GM12878 (cell line): Measurements from ENCODE around the gene CDH4. TPM values are rescaled to one million over a fixed set of nuclear protein-coding genes. Genes with fewer than 3 reads are reported as not detected.

ENCODE experiments used
- ATAC-seq: fragments of 200-7000 bp; cut with Tn5 transposase; 3 replicates; pipeline ENCODE4 v1.9.1; 2020; ENCODE audit warnings: mild to moderate bottlenecking, moderate library complexity
- BruUV-seq: library from RNA; stranded (reverse); fragments of 400-500 nt; replicated peaks from 2 replicates; lab custom pipeline; 2021; lab: Mats Ljungman, UMichigan
- CTCF ChIA-PET: fragments of 300-600 bp; sonication (Branson Sonifier 250); formaldehyde crosslinking; extraction: SDS; loops from one replicate; lab custom pipeline; 2021; ENCODE audit warnings: inconsistent platforms; lab: Yijun Ruan, JAX
- POLR2A ChIA-PET: fragments of 350-600 bp; formaldehyde crosslinking; extraction: SDS; loops from one replicate; lab custom pipeline; 2021; ENCODE audit warnings: inconsistent platforms; lab: Charles Lee
- RAD21 ChIA-PET: fragments of 300-600 bp; sonication (Branson Sonifier 250); formaldehyde crosslinking; loops from one replicate; lab custom pipeline; 2023; ENCODE audit warnings: antibody characterized with exemption; ENCODE audit not compliant: unreplicated experiment; lab: Charles Lee
- SMC1A ChIA-PET: fragments of 300-600 bp; sonication (Branson Sonifier 250); formaldehyde crosslinking; loops from one replicate; lab custom pipeline; 2023; ENCODE audit not compliant: unreplicated experiment, uncharacterized antibody; lab: Charles Lee
- DNase-seq: peaks from one replicate; pipeline ENCODE4 v3.0.0-alpha.2; 2011; ENCODE audit warnings: low read depth, low spot score
- FAIRE-seq: peaks from 3 replicates; lab custom pipeline; 2011; peaks lifted over from hg19 to GRCh38; lab: Jason Lieb, UNC
- H2AFZ ChIP-seq: 2 replicates; pipeline ENCODE4 v1.6.0; 2011; ENCODE audit warnings: low read depth, low read length, control low read depth; ENCODE audit not compliant: control insufficient read depth
- H3K27ac ChIP-seq: 2 replicates; pipeline ENCODE4 v1.5.1; 2011; ENCODE audit warnings: control low read depth; ENCODE audit not compliant: control insufficient read depth, insufficient read depth
- H3K27me3 ChIP-seq, 2 experiments: replicated peaks in 1 of 2; 2 replicates each; pipeline versions ENCODE4 v1.6.0 to v1.6.1; 2011; ENCODE audit warnings: low read length in 1 of 2; ENCODE audit not compliant: control insufficient read depth in 2 of 2, insufficient read depth in 2 of 2
- H3K36me3 ChIP-seq, 2 experiments: 2 replicates each; pipeline ENCODE4 v1.5.1; 2011; ENCODE audit warnings: low read length in 1 of 2; ENCODE audit not compliant: control insufficient read depth in 2 of 2, insufficient read depth in 2 of 2
- H3K4me1 ChIP-seq: 2 replicates; pipeline ENCODE4 v1.6.1; 2011; ENCODE audit warnings: mild to moderate bottlenecking, low read length, moderate library complexity, mixed read lengths; ENCODE audit not compliant: control insufficient read depth, insufficient read depth
- H3K4me2 ChIP-seq: 2 replicates; pipeline ENCODE4 v1.6.0; 2011; ENCODE audit warnings: control low read depth; ENCODE audit not compliant: control insufficient read depth, insufficient read depth
- H3K4me3 ChIP-seq: fragments of 200-600 bp; sonication (generic); 2 replicates; pipeline ENCODE4 v1.5.1; 2016
- H3K79me2 ChIP-seq: 2 replicates; pipeline ENCODE4 v1.6.0; 2011; ENCODE audit warnings: low read length; ENCODE audit not compliant: control insufficient read depth, insufficient read depth
- H3K9ac ChIP-seq: 2 replicates; pipeline ENCODE4 v1.8.0; 2011; ENCODE audit warnings: low read length, control low read depth, mixed read lengths; ENCODE audit not compliant: control insufficient read depth, insufficient read depth
- H3K9me3 ChIP-seq: replicated peaks from 3 replicates; pipeline ENCODE4 v1.5.1; 2011; ENCODE audit warnings: mild to moderate bottlenecking, low read length; ENCODE audit not compliant: control insufficient read depth, insufficient read depth
- H4K20me1 ChIP-seq: 2 replicates; pipeline ENCODE4 v1.6.0; 2011; ENCODE audit not compliant: control insufficient read depth, insufficient read depth
- ESRRA ChIP-seq: IDR thresholded peaks from 2 replicates; pipeline ENCODE4 v1.6.1; 2012; ENCODE audit warnings: mild to moderate bottlenecking, low read length, improper control_type of control experiment
- HDAC6 ChIP-seq: fragments of 200-600 bp; sonication (generic); IDR thresholded peaks from one replicate; pipeline ENCODE4 v1.8.0; 2017; ENCODE audit warnings: antibody characterized with exemption; ENCODE audit not compliant: unreplicated experiment
- KAT2A ChIP-seq: conservative IDR thresholded peaks from 2 replicates; pipeline ENCODE4 v1.6.1; 2011; ENCODE audit warnings: low read depth, low read length; ENCODE audit not compliant: control insufficient read depth
- PAX5 ChIP-seq: IDR thresholded peaks from 2 replicates; pipeline ENCODE4 v1.6.1; 2011; ENCODE audit warnings: low read depth, low read length, borderline replicate concordance
- PML ChIP-seq: IDR thresholded peaks from 2 replicates; pipeline ENCODE4 v1.6.1; 2012; ENCODE audit warnings: low read length, inconsistent platforms
- RAD51 ChIP-seq: fragments of 450-650 bp; IDR thresholded peaks from 2 replicates; pipeline ENCODE4 v1.6.1; 2016; ENCODE audit warnings: moderate library complexity, mild to moderate bottlenecking, inconsistent platforms
- RCOR1 ChIP-seq: conservative IDR thresholded peaks from 2 replicates; pipeline ENCODE4 v1.6.1; 2012; ENCODE audit warnings: low read depth, low read length, improper control_type of control experiment
- REST ChIP-seq: IDR thresholded peaks from 2 replicates; pipeline ENCODE4 v1.6.1; 2012; ENCODE audit warnings: mild to moderate bottlenecking, low read depth, low read length
- SIX5 ChIP-seq: IDR thresholded peaks from 2 replicates; pipeline ENCODE4 v1.6.1; 2011; ENCODE audit warnings: mild to moderate bottlenecking, low read depth, low read length, moderate library complexity; ENCODE audit not compliant: severe bottlenecking
- SP1 ChIP-seq: IDR thresholded peaks from one replicate; pipeline ENCODE4 v1.6.1; 2011; ENCODE audit warnings: low read depth, low read length
- STAT1 ChIP-seq: fragments of 450-650 bp; conservative IDR thresholded peaks from 2 replicates; pipeline ENCODE4 v1.6.1; 2014; ENCODE audit warnings: antibody characterized with exemption, mild to moderate bottlenecking
- SUPT20H ChIP-seq: IDR thresholded peaks from 2 replicates; pipeline ENCODE4 v1.6.1; 2011; ENCODE audit warnings: low read depth, mild to moderate bottlenecking, low read length, moderate library complexity, borderline replicate concordance; ENCODE audit not compliant: control insufficient read depth
- YBX1 ChIP-seq: fragments of 450-650 bp; IDR thresholded peaks from 2 replicates; pipeline ENCODE4 v1.6.1; 2016; ENCODE audit warnings: antibody characterized with exemption
- ZZZ3 ChIP-seq: IDR thresholded peaks from 2 replicates; pipeline ENCODE4 v1.6.1; 2011; ENCODE audit warnings: low read depth; ENCODE audit not compliant: control insufficient read depth, insufficient read length
- WGBS: methylation state at CpG from one replicate; pipeline ENCODE4 v1.1.6; 2016; ENCODE audit warnings: low lambda C conversion rate; ENCODE audit not compliant: insufficient replicate concordance, insufficient coverage; ENCODE audit errors: missing lambda C conversion rate; 5-methylcytosine and 5-hydroxymethylcytosine counted together
- in situ Hi-C: fragments of 300-500 bp; cut with MboI; formaldehyde crosslinking; loops from 9 replicates; pipeline ENCODE4 v1.14.3; 2018; ENCODE audit warnings: mixed read lengths
- intact Hi-C: fragments of 100-400 bp; cut with micrococcal nuclease; formaldehyde crosslinking; loops from one replicate; pipeline ENCODE4 v1.14.2; 2022; ENCODE audit not compliant: unreplicated experiment
- polyA plus RNA-seq, 11 experiments: library from polyadenylated mRNA; depleted of rRNA in 4 of 11; unstranded in 6 of 11; stranded (reverse) in 5 of 11; fragments of >200 nt; fragmentation: Nextera tagmentation in 4 of 11; fragmentation: Illumina TruSeq in 1 of 11; extraction: Ambion mirVana in 4 of 11; extraction: Trizol in 1 of 11; gene quantifications; 1 replicate in 1 of 11; 2 replicates in 10 of 11; pipeline versions ENCODE4 v1.2.1 to v1.2.3, GENCODE V29; 2011 to 2016; ENCODE audit warnings: inconsistent platforms in 2 of 11, missing spikeins in 2 of 11, low read depth in 1 of 11
- total RNA-seq, 4 experiments: library from RNA; depleted of rRNA in 3 of 4; stranded (reverse); fragments of >200 nt in 3 of 4; fragmentation: Illumina TruSeq in 1 of 4; extraction: Trizol in 1 of 4; gene quantifications; 2 replicates each; pipeline versions ENCODE4 v1.2.1 to v1.2.3, GENCODE V29; 2013 to 2021

Gene CDH4
- total and polyA plus RNA-seq, 10 of the 15 experiments (the other 5 are each of a cell fraction or from before 2014, with no cell fraction given), result not detected

DNA sequence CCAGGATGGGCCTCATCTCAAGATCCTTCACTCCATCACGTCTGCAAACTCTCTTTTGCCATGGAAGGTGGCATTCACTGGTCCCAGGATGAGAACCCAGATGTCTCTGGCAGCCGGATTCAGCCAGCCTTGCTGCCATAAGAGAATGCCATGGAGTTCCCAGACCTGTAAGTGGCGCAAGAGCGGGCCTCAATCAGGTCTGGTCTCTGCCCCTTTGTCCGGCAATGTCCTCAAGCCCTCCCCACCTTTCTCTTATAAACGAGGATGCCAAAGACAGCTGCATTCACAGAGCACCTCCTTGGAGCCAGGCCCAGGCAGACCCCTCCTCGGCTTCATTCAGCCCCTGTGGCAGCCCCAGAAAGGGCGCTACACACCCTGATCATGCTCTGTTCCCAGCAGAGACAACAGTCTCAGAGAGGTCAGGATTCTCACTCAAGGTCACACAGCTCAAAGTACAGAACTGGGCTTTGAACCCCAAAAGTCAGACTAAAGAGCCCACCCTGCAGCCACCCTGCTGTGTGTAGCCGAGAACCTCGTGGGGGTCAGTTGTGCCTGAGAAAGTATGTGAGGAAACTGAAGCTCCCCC, 549.9 kb downstream of the CDH4 start:
- Histone ChIP-seq H3K4me3 (no peak overlapping the region), H3K9me3 (no peaks in the 10 kb centered on the region), H3K36me3 (no peaks in the 10 kb centered on the region), H3K79me2 (no peaks in the 10 kb centered on the region), H3K9ac (no peak overlapping the region), H4K20me1 (no peaks in the 10 kb centered on the region), H3K4me1 (no peaks in the 10 kb centered on the region)
- DNase-seq (no peak), FAIRE-seq (no peak)
- in situ Hi-C loops, result no loop called here
- 31% methylated on average over 10 of the region's 10 CpGs for WGBS
- RAD21 ChIA-PET, result no interaction called here
- SMC1A ChIA-PET, result no interaction called here
- BruUV-seq, result no TSS peak
- POLR2A ChIA-PET, result no interaction called here
- TF ChIP-seq RCOR1 (no peak), SIX5 (no peak), SUPT20H (no peak), SP1 (no peak), STAT1 (no peak), REST (no peak), HDAC6 (no peak), PAX5 (no peak), ESRRA (no peak), YBX1 (no peak), ZZZ3 (no peak), RAD51 (no peak), PML (no peak), KAT2A (no peak)
- TF ChIP-seq, all 136 proteins: peak for 0
- Histone ChIP-seq H3K27ac (no peak overlapping the region), H2AFZ (no peak overlapping the region), H3K27me3 (no peaks in the 10 kb centered on the region; a peak in 2 of 4 replicates), H3K4me2 (no peak overlapping the region)
- intact Hi-C loops, result no loop called here
- CTCF ChIA-PET, result no interaction called here
- no peak for ATAC-seq
